ELF-1 (cell line): ENCODE data around the gene TMEM108.

Source experiments
- DNase-seq: peaks from one replicate; pipeline ENCODE4 v3.0.0-alpha.2; 2016; ENCODE audit warnings: low read depth, low spot score

TMEM108 gene

DNA sequence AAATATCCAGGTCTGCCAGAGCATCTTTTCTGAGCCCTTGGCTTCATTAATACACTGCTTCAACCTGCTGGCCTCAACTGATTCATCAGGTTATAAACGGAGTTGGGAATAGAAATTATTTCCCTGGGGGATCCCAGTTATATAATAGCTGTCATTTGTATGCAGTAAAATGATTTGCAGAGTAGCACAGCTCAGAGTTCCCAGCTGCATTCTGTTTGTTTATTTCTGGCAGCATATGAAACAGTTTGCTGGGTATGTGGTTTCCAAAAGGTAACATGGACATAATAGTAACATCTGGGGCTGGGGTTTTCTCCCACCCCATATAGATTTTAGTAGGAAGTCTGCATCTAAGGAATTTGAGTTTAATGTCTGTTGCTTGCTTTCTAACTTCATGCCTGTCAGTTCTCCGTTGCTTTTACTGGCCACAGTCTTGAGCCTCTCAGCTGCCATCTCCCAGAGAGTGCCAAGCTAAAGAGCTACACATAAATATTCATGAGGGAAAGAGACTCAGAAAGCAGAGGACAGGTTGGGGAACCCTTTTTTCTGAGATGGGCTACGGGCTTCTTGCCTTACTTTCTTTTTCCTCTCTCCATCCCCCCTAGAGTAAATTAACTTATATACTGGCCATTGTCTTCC lies 124.6 kb downstream of the TMEM108 start:
- no peak for DNase-seq

GRCh38 chr3:133167340-133168024 lies 129.3 kb downstream of the TMEM108 start:
- no peak for DNase-seq

GRCh38 chr3:133168025-133168401 lies 129.8 kb downstream of the TMEM108 start:
- no peak for DNase-seq

GRCh38 chr3:133169331-133170068 lies 131.3 kb downstream of the TMEM108 start:
- no peak for DNase-seq

DNA sequence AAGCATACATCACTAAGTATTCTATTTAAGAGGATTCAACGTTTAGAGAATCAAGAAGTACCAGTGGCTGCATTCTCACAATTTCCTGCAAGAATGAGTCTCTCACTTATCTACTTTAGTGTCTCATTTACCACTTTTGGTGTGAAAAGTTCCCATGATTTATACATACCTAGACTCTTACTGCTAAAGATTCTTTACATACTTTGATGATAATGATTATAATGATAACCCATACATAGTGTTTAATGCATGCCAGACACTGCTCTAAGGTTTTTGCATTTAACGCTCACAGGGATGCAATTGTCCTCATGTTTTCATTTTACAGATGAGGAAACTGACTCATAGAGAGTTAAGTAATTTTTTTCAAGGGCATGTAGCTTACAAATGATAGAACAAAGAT lies 133.6 kb downstream of the TMEM108 start:
- no peak for DNase-seq

GRCh38 chr3:133181392-133182150 lies 143.4 kb downstream of the TMEM108 start:
- no peak for DNase-seq

GRCh38 chr3:133187870-133188379 lies 149.7 kb downstream of the TMEM108 start:
- DNase-seq = no peak

- DNase-seq = no peak
Observed at GRCh38 chr3:133188996-133189395, 150.8 kb downstream of the TMEM108 start.

- DNase-seq = no peak
Observed at GRCh38 chr3:133189893-133190292, 151.7 kb downstream of the TMEM108 start.

- no peak for DNase-seq
Observed at GRCh38 chr3:133191818-133192217, 153.6 kb downstream of the TMEM108 start.

DNA sequence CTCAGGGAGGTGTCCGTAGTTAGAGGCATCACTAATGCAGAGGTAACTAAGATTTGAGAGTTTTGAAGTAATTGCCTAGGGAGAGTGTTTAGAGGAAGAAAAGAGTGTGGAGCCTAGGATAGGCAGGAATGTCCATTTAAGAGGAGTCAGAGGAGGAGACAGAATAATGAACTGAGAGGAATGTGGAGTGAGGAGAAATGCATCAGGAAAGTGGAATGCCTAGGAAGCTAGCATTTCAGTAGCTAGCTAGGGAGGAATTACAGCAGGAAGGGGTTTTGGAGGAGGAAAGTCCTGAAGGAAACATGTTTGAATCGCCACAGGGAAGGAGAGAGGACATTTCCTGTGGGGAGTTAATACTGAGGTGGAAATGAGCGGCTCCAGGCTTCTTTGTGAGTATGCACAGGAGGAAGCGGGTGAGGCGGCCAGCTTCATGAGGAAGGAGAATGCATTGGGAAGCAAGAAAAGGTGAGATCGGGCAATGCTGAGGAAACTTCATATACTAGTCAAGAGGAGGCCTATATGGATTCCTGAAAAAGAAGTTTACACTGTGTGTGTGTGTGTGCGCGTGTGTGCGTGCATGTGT lies 154.3 kb downstream of the TMEM108 start:
- DNase-seq = no peak

DNA sequence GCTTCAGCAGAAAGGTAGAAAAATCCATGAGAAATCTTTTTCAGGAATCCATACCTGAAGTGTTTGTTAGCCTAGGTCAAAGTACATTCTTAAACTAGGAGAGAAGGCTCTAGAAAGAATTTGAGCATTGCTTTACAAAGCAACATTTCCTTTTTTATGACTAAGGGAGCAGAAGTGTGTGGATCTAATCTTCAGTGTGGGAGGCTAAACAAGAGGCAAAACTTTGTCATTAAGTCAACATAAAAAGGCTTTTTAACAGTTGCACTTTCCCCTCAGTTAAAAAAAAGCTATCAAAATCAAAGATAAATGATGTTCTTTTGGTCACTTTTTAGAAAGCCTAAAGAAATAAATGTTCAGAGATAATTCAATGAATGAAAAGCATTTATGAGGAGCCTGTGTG lies 154.8 kb downstream of the TMEM108 start:
- no peak for DNase-seq

DNA sequence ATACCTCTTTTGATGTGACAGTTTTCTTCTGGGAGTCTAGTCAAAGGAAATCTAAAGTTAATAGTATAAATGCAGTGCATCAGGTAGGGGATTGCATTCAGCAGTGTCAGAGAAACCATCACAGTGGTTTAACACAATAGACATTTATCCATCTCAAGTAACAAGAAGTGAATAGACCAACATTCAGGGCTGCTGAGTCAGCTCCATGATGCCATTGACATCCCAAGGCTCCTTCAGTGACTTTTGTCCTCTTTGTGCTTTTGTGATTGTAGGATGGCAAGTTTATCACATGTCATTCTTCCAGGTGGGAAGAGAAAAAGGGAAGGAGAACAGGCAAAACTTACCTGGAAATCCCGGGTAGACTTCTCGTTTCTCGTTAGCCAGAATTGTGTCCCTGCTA lies 158.3 kb downstream of the TMEM108 start:
- DNase-seq = no peak

DNA sequence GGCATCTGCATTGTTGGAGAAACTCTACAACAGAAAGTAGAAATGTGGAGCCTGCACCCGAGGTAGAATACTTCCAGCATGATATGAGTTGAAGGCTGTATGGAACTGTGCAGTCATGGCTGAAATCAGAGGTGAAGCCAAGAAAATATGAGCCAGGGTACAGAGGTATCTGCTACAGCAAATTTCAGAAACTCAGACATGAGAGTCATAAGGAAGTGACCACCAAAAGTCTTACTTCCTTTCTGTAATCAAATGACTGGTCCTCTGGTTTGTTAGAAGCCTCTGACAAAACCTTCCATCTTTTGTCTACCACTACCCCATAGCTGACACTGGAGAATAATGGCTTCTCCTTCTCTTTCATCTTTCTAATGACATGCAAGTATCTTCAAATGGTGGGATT lies 159.4 kb downstream of the TMEM108 start:
- no peak for DNase-seq

- DNase-seq = peak; percentile 96
Observed at GRCh38 chr3:133206921-133207320, 168.7 kb downstream of the TMEM108 start.

DNA sequence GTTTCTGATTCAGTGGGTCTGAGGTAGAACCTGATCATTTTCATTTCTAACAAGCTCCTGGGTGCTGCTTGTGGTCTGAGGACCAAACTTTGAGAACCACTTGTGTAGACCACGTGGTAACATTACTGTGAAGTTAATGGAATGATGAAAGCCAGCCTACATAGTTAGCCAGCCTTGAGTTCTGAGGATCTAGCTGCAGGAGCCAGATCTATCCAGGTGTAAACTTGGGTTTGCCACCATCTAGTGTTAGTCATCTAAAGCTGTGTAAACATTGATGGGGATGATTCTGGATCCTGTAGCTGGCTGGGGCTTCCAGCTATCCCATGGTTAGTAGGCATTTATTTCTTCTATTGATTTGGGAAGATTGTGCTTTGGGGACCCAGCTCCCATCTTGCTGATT lies 170.0 kb downstream of the TMEM108 start:
- no peak for DNase-seq

DNA sequence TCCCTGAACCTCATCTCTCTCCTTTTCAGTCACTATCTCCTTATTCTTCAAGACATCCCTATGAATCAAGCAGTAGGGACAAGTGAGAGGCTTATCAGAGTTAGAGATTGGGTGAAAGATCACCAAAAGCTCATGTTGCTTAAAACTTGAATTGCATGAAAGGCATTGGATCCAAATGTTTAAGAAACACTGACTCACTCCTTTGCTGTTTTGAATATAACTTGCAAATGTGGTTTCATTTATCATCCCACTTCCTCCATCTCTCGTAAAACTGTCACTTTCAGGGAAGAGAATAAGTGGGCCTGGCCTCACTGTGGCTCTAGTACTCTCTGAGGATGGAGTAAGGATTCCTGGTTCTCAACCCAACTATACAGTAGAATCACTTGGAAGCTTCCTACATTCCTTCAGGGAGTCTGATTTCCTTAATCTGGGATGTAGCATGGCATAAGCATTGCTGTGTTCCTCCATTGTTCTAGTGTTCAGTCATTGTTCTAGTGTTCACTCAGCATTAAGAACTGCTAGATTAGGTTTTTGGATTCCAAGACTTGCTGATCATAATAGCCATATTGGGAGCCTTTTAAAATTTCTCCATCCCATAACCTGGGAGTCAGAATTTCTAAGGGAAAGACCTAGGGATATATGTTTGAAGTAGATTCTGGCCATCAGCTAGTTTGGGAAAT lies 171.8 kb downstream of the TMEM108 start:
- no peak for DNase-seq

GRCh38 chr3:133210656-133211055 lies 172.5 kb downstream of the TMEM108 start:
- DNase-seq = no peak

- DNase-seq = peak; percentile 22
Observed at GRCh38 chr3:133211449-133211848, 173.3 kb downstream of the TMEM108 start.

DNA sequence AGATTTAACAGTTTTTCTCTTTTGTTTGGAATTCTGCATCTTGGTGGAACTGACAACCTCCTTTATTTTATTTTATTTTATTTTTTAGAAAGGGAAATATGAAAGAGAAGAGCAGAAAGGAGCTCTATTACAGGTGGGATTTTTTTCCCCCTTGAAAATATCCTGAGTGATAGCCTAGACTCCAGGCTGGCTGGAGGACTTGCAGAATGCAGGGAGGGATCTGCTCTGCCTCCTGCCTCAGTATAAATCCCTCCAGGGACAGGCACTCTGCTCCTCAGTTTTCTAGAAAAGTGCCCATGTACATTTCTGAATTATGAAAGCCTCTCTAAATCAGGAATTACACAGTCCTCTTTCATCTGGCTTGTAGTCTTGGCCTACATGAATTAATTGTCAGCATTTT lies 173.7 kb downstream of the TMEM108 start:
- DNase-seq = no peak

DNA sequence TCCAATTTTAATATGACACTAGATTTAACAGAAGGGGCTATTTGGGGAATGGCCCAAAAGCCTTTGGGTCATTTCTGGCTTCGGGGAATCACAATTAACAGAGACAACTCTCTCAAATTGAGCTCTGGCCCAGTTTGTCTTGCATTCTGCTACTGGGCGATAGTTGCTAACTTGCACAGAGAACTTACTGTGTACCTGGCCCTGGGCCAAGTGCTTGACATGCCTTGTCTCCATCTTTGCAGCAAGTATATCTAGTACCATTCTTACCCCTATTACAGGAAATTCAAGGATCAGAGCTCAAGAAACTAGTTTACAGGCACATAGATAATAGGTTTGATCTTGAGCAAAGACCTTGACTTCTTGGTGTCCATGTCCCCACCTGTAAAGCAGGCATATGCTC lies 175.7 kb downstream of the TMEM108 start:
- DNase-seq = no peak
